Psoas muscle (tissue), 8 donors: Measurements from ENCODE around the gene ACR. TPM values are rescaled to one million over a fixed set of nuclear protein-coding genes. Genes with fewer than 3 reads are reported as not detected.
A peak's percentile ranks its signal among the peaks of the same experiment; 100 is the strongest.
"Not testable (repeated sequence)": the region's sequence is repeated elsewhere in the genome, so short reads cannot be mapped to it uniquely, and the experiment has no call there.

ENCODE experiments used
- ATAC-seq, 4 donors: fragments of 200-7000 bp; cut with Tn5 transposase; one replicate each; pipeline ENCODE4 v1.9.1; 2020; ENCODE audit warnings: moderate library complexity in 3 of 4, mild to moderate bottlenecking in 2 of 4
- DNase-seq, 2 donors: peaks; one replicate each; pipeline ENCODE4 v3.0.0-alpha.2; 2020
- H3K27ac ChIP-seq: fragments of 200-600 bp; one replicate; pipeline ENCODE4 v1.8.0; 2022
- H3K27me3 ChIP-seq, 3 donors: fragments of 200-600 bp in 1 of 3; one replicate each; pipeline versions ENCODE4 v1.6.1 to v1.8.0; 2013 to 2022; ENCODE audit warnings: low read length in 2 of 3, mild to moderate bottlenecking in 2 of 3, moderate library complexity in 1 of 3; ENCODE audit not compliant: insufficient read depth in 3 of 3
- H3K36me3 ChIP-seq, 2 donors: fragments of 200-600 bp in 1 of 2; one replicate each; pipeline versions ENCODE4 v1.6.1 to v1.8.0; 2013 to 2022; ENCODE audit warnings: low read depth in 1 of 2, mild to moderate bottlenecking in 1 of 2, moderate library complexity in 1 of 2; ENCODE audit not compliant: insufficient read depth in 1 of 2
- H3K4me1 ChIP-seq: fragments of 200-600 bp; one replicate; pipeline ENCODE4 v1.8.0; 2022
- H3K4me3 ChIP-seq: fragments of 200-600 bp; one replicate; pipeline ENCODE4 v1.8.0; 2022; ENCODE audit warnings: mild to moderate bottlenecking
- H3K9me3 ChIP-seq: fragments of 200-600 bp; one replicate; pipeline ENCODE4 v1.8.0; 2022
- WGBS, 3 donors: extraction: QIAGEN DNeasy Blood & Tissue Kit; methylation state at CpG; one replicate each; pipeline versions ENCODE4 v1.1.6 to v1.1.7; 2013; 5-methylcytosine and 5-hydroxymethylcytosine counted together
- intact Hi-C, 2 donors: fragments of 100-400 bp; cut with DNase I; formaldehyde crosslinking; loops; one replicate each; pipeline versions ENCODE4 v1.11.0 to v1.14.2; 2022
- polyA plus RNA-seq, 3 donors: library from polyadenylated mRNA; stranded (reverse); fragments of 200-250 nt; gene quantifications; one replicate each; pipeline ENCODE4 v1.2.3, GENCODE V29; 2013
- total RNA-seq, 4 donors: library from RNA; stranded (reverse); fragmentation: NEBNext Ultra II Directional in 2 of 4; extraction: Animal tissue kit (Norgen Biotek cat#: 25700) in 2 of 4; gene quantifications; one replicate each; pipeline versions ENCODE4 v1.2.1 to v1.2.4, GENCODE V29; 2021 to 2023
- donor health status: healthy with polysubstance abuse.
- donor health status: DM: no; HTN: no; CAD: no; lungs with moderate emphysema.
- donor health status: Bipolar disorder and iron deficiency.
- donor health status: healthy.
- donor health status: DM: yes; HTN: yes; CAD: no.
- donor health status: DM: no; HTN: no; CAD: no.
- donor health status: DM: no; HTN: no; CAD: no.
- donor health status: DM: yes; HTN: yes; CAD: no.

ACR gene
- total and polyA plus RNA-seq, 7 donors, result 0.10 to 0.82 (median 0.26) TPM; not detected in 2

DNA sequence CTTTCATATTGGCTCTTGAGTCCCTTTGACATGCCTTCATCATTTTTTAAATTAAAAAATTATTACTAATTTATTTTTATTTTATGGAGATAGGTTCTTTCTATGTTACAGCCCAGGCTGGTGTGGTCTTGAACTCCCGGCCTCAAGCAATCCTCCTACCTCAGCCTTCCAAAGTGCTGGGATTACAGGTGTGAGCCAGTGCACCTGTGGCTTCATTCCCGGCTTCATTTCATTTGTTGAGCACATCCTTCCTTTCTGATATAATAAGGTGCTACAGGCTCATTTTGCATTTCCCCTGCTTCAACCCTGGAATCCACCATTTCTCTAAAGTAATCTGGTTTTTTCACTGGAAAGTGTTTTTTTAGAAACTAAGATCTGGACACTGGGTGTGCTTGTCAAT lies 23.8 kb downstream of the ACR start:
- ATAC-seq, H3K36me3 ChIP-seq, DNase-seq, H3K4me1 ChIP-seq, H3K4me3 ChIP-seq, H3K27ac ChIP-seq, H3K9me3 ChIP-seq, intact Hi-C loops: not testable (repeated sequence)
- H3K27me3 ChIP-seq, result peaks cover 0 to 13% (median 0%) of the 10 kb centered on the region in 3 donors
- WGBS, 3 donors, result 81 to 88% (median 83%) methylated on average over 2 of the region's 2 CpGs

- ATAC-seq, H3K4me3 ChIP-seq: not testable (repeated sequence)
These were observed 26.3 kb downstream of the ACR start for GRCh38 chr22:50764288-50764687.

DNA sequence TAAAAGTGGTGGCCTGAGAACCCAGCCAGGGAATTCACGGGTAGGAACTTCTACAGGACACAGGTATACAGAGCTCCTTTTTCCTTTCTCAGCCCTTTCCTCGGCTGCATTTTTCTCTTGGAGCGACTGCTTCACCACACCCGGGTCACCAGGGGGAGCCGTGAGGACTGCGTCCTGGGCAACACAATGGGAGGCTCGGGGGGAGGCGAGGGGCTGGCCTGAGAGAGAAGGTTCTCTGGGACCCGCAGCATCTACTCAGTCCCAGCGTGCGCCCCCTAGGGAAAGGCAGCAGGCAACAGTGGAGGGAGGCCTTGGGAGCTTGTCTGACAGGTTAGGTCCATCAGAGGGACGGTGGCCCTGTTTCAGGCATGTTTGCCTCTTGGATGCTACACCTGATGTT lies 37.1 kb downstream of the ACR start:
- H3K4me3 ChIP-seq, H3K9me3 ChIP-seq, H3K4me1 ChIP-seq, intact Hi-C loops, H3K27me3 ChIP-seq, H3K27ac ChIP-seq: not testable (repeated sequence)
- peak; percentile 16 to 49 for DNase-seq
- H3K36me3 ChIP-seq, result peaks cover 0 to 17% of the 10 kb centered on the region in 2 donors
- 40 to 48% (median 43%) methylated on average over 12 of the region's 12 CpGs for WGBS, 3 donors
- ATAC-seq, result peak in 1 of 4 donors; percentile 26

More at GRCh38 chr22:50764288-50764687, 26.3 kb downstream of the ACR start:
- H3K36me3 ChIP-seq, H3K27ac ChIP-seq, H3K4me1 ChIP-seq, intact Hi-C loops, H3K27me3 ChIP-seq, DNase-seq, H3K9me3 ChIP-seq: not testable (repeated sequence)
- WGBS, 3 donors, result 64 to 77% (median 71%) methylated on average over 3 of the region's 3 CpGs

GRCh38 chr22:50777631-50778030 lies 39.6 kb downstream of the ACR start:
- DNase-seq, intact Hi-C loops, H3K4me3 ChIP-seq, H3K9me3 ChIP-seq, H3K4me1 ChIP-seq, ATAC-seq, H3K27ac ChIP-seq, H3K27me3 ChIP-seq: not testable (repeated sequence)
- 84 to 93% (median 91%) methylated on average over 5 of the region's 5 CpGs for WGBS, 3 donors
- peaks cover 0 to 17% of the 10 kb centered on the region in 2 donors for H3K36me3 ChIP-seq

DNA sequence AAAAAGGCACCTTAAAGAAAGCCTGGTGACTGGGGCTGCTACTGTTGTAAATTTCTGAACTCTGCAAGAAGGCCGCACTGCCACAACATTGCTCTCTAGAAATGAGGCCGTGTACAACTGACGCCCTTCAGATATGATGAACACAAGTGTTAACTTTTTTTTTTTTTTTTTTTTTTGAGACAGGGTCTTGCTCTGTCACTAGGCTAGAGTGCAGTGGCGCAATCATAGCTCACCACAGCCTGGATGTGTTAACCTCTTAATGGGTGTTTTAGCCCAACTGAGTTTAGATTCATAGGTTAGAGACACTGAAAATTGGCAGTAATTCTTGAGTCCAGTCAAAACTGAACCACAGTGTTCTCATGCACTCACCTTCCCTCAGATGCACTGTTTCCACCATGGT lies 42.2 kb downstream of the ACR start:
- H3K4me1 ChIP-seq, H3K9me3 ChIP-seq, H3K27ac ChIP-seq, ATAC-seq, H3K27me3 ChIP-seq, H3K4me3 ChIP-seq, DNase-seq, intact Hi-C loops: not testable (repeated sequence)
- WGBS, 3 donors, result 85 to 94% (median 86%) methylated on average over 4 of the region's 4 CpGs
- peaks cover 0 to 17% of the 10 kb centered on the region in 2 donors for H3K36me3 ChIP-seq

- H3K4me1 ChIP-seq, H3K4me3 ChIP-seq, H3K9me3 ChIP-seq, intact Hi-C loops, H3K27ac ChIP-seq, H3K36me3 ChIP-seq, H3K27me3 ChIP-seq, ATAC-seq, DNase-seq: not testable (repeated sequence)
- 88 to 92% (median 90%) methylated on average over 2 of the region's 3 CpGs for WGBS, 3 donors
These were observed 44.2 kb downstream of the ACR start for GRCh38 chr22:50782253-50782652.

DNA sequence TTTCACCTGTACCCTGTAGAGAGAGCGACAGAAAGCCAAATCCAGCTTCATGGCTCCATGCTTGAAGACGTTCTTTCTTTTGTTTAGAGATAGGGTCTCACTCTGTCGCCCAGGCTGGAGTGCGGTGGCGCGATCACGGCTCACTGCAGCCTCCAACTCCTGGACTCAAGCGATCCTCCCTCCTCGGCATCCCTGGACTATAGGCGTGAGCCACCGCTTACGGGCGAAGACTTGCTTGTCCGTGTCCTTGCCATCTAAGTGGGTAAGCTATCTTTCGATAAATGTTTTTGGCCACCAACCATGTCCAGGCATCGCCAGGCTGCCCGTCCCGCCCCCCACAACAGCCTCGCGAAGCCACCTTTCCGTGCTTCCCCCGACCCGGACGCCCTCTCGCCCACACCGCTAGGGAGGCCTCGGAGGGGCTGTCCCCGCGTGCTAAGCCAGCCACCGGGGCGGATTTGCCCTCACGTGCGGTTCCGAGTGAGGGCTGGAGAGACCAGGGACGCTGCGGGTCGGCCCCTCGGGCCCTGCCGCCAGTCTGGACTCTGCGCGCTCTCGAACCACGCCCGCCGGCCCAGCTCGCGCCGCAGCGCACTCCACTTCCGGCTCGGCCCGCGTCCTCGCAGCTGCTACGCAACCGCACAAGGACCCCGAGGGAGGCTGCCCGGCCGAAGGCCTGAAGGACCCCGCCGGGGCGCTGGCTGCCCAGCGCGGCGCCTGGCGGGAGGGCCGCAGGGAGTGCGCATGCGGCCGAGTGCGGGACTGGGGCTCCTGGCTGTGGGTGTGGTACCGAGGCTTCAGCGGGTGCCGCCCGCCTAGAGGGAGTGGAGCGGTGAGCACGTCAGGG lies 45.3 kb downstream of the ACR start, which contains the start of gene RABL2B:
RABL2B (minus strand) TSS at position 604 of the 847 bp plus-strand sequence. CDS start 1,342 bp downstream, outside the sequence.
- H3K4me3 ChIP-seq, result peak within 1 kb of the TSS; percentile 70
- WGBS, 3 donors, result 0 to 1% (median 0%) methylated on average over 31 to 62 of the region's 77 CpGs
- H3K27me3 ChIP-seq, H3K4me1 ChIP-seq, H3K9me3 ChIP-seq, H3K36me3 ChIP-seq, intact Hi-C loops: not testable (repeated sequence)
- H3K27ac ChIP-seq, result peak within 1 kb of the TSS; percentile 41
- peak; percentile 98 to 99 (median 99) for ATAC-seq
- DNase-seq, result peak; percentile 87 to 95

GRCh38 chr22:50783880-50784276 lies 45.9 kb downstream of the ACR start:
- H3K27ac ChIP-seq, result peak overlapping the region; percentile 41
- not testable (repeated sequence) for DNase-seq

DNA sequence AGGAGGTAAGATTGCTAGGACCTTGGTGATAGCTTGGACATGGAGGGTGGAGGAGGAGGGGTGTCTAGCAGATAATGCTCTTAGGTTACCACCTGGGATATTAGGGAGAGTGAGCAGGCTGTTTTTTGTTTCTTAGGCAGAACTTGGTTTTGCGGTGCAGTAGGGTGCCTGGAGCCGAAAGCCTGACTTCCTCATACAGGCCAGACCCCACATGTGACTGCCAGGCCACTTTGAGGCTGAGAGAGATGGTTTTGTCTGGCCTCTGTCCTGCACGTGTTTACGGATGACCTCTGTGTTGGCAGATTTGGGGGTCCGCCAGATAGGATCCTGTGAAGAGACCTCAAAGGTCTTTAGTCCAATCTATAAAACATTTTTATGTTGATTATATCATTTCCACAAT lies 47.3 kb downstream of the ACR start:
- H3K27me3 ChIP-seq, intact Hi-C loops, H3K9me3 ChIP-seq, H3K36me3 ChIP-seq, H3K4me1 ChIP-seq, DNase-seq, ATAC-seq, H3K4me3 ChIP-seq, H3K27ac ChIP-seq: not testable (repeated sequence)
- 86 to 94% (median 93%) methylated on average over 5 of the region's 5 CpGs for WGBS, 3 donors

More at GRCh38 chr22:50783880-50784276, 45.9 kb downstream of the ACR start:
- intact Hi-C loops, H3K4me1 ChIP-seq, H3K9me3 ChIP-seq, H3K36me3 ChIP-seq, H3K27me3 ChIP-seq: not testable (repeated sequence)
- 0% methylated on average over 7 to 11 of the region's 16 CpGs for WGBS, 3 donors
- peak overlapping the region; percentile 70 for H3K4me3 ChIP-seq
- ATAC-seq, result peak; percentile 28 to 46 (median 34)

- H3K9me3 ChIP-seq, H3K27ac ChIP-seq, H3K36me3 ChIP-seq, ATAC-seq, H3K4me3 ChIP-seq, H3K4me1 ChIP-seq, H3K27me3 ChIP-seq, intact Hi-C loops, DNase-seq: not testable (repeated sequence)
- 88 to 92% (median 92%) methylated on average over 2 to 4 of the region's 5 CpGs for WGBS, 3 donors
These were observed 48.9 kb downstream of the ACR start for GRCh38 chr22:50786936-50787335.
